Esophagus squamous epithelium (tissue), 5 donors: Measurements from ENCODE around the gene SIX4. TPM values are rescaled to one million over a fixed set of nuclear protein-coding genes. Genes with fewer than 3 reads are reported as not detected.

ENCODE experiments used
- DNase-seq: peaks from one replicate; lab custom pipeline; 2025; lab: John Stamatoyannopoulos, UW
- H3K27ac ChIP-seq, 4 donors: fragments of 200-600 bp; sonication (generic); one replicate each; pipeline ENCODE4 v1.5.1; 2016 to 2019; ENCODE audit warnings: mild to moderate bottlenecking in 1 of 4
- H3K27me3 ChIP-seq, 4 donors: fragments of 200-600 bp; sonication (generic); 1 replicate in 3 of 4; 2 replicates in 1 of 4; pipeline versions ENCODE4 v1.5.1 to v1.6.0; 2017 to 2021; ENCODE audit warnings: antibody characterized with exemption in 1 of 4
- H3K36me3 ChIP-seq, 3 donors: fragments of 200-600 bp; sonication (generic); one replicate each; pipeline ENCODE4 v1.5.1; 2016 to 2019
- H3K4me1 ChIP-seq, 3 donors: fragments of 200-600 bp; sonication (generic); one replicate each; pipeline ENCODE4 v1.5.1; 2017 to 2019
- H3K4me3 ChIP-seq, 4 donors: fragments of 200-600 bp; sonication (generic); 1 replicate in 3 of 4; 2 replicates in 1 of 4; pipeline ENCODE4 v1.5.1; 2016 to 2019; ENCODE audit warnings: mild to moderate bottlenecking in 2 of 4, moderate library complexity in 1 of 4
- H3K9me3 ChIP-seq, 3 donors: fragments of 200-600 bp; sonication (generic); one replicate each; pipeline ENCODE4 v1.5.1; 2016 to 2019
- POLR2A ChIP-seq, 4 donors: fragments of 450-650 bp; IDR thresholded peaks; one replicate each; pipeline ENCODE4 v1.6.1; 2017; ENCODE audit warnings: antibody characterized with exemption in 4 of 4, mild to moderate bottlenecking in 4 of 4, moderate library complexity in 3 of 4
- WGBS, 2 donors: methylation state at CpG; one replicate each; pipeline ENCODE4 v1.1.5; 2018; 5-methylcytosine and 5-hydroxymethylcytosine counted together
- intact Hi-C: fragments of 100-400 bp; cut with DNase I; formaldehyde crosslinking; loops from one replicate; pipeline ENCODE4 v1.15.0; 2022
- total RNA-seq, 4 donors: library from RNA; depleted of rRNA; stranded (reverse); fragments of >200 nt; gene quantifications; one replicate each; pipeline ENCODE4 v1.1.0, GENCODE V29; 2016
- TF ChIP-seq, protein P1 (sequence below), 6 experiments: fragments of 450-650 bp in 4 of 6; fragments of 200-600 bp in 2 of 6; sonication (generic) in 2 of 6; IDR thresholded peaks; one replicate each; pipeline ENCODE4 v1.5.1; 2016 to 2019; ENCODE audit warnings: antibody characterized with exemption in 6 of 6, mild to moderate bottlenecking in 4 of 6, moderate library complexity in 4 of 6
- donor health status: DM: yes; HTN: yes; CAD: no.

The SIX4 gene
- total RNA-seq, 4 donors from 2014 or later, result 0.49 to 0.82 (median 0.64) TPM

GRCh38 chr14:60661721-60662120 is 62.4 kb downstream of the SIX4 start:
- no peak overlapping the region for H3K4me3 ChIP-seq
- H3K36me3 ChIP-seq, result no peaks in the 10 kb centered on the region
- 39 to 65% methylated on average over 1 of the region's 1 CpG for WGBS, 2 donors
- intact Hi-C loops, result no loop called here
- TF ChIP-seq POLR2A (IDR thresholded peaks at IDR 0.05), result no peak
- TF ChIP-seq, protein P1, sequence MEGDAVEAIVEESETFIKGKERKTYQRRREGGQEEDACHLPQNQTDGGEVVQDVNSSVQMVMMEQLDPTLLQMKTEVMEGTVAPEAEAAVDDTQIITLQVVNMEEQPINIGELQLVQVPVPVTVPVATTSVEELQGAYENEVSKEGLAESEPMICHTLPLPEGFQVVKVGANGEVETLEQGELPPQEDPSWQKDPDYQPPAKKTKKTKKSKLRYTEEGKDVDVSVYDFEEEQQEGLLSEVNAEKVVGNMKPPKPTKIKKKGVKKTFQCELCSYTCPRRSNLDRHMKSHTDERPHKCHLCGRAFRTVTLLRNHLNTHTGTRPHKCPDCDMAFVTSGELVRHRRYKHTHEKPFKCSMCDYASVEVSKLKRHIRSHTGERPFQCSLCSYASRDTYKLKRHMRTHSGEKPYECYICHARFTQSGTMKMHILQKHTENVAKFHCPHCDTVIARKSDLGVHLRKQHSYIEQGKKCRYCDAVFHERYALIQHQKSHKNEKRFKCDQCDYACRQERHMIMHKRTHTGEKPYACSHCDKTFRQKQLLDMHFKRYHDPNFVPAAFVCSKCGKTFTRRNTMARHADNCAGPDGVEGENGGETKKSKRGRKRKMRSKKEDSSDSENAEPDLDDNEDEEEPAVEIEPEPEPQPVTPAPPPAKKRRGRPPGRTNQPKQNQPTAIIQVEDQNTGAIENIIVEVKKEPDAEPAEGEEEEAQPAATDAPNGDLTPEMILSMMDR (IDR thresholded peaks at IDR 0.05), result no peak
- no peak for DNase-seq
- no peaks in the 10 kb centered on the region for H3K9me3 ChIP-seq
- no peak overlapping the region for H3K27ac ChIP-seq
- H3K27me3 ChIP-seq, result peaks cover 0 to 94% (median 6%) of the 10 kb centered on the region in 4 donors
- H3K4me1 ChIP-seq, result peaks cover 0 to 16% (median 5%) of the 10 kb centered on the region in 3 donors

Other genes starting within 250 kb of the SIX4 start
- gene C14orf39, start 238.3 kb downstream of the SIX4 start, total RNA-seq, result not detected
- gene SIX6, start 215.2 kb downstream of the SIX4 start, total RNA-seq, result not detected
- under 1 TPM in 1 of 4 donors, not detected in 3; 0.23 TPM for gene SIX1, start 74.9 kb downstream of the SIX4 start, total RNA-seq
- 10 to 100 TPM; 16.7 to 39.1 (median 24.4) TPM for gene MNAT1, start 10.4 kb upstream of the SIX4 start, total RNA-seq